ENCODE data around the gene TRIM54. TPM values are rescaled to one million over a fixed set of nuclear protein-coding genes. Genes with fewer than 3 reads are reported as not detected.

TRIM54 gene
- total RNA-seq, 4 donors from 2014 or later: 219 to 554 (median 427) TPM

DNA sequence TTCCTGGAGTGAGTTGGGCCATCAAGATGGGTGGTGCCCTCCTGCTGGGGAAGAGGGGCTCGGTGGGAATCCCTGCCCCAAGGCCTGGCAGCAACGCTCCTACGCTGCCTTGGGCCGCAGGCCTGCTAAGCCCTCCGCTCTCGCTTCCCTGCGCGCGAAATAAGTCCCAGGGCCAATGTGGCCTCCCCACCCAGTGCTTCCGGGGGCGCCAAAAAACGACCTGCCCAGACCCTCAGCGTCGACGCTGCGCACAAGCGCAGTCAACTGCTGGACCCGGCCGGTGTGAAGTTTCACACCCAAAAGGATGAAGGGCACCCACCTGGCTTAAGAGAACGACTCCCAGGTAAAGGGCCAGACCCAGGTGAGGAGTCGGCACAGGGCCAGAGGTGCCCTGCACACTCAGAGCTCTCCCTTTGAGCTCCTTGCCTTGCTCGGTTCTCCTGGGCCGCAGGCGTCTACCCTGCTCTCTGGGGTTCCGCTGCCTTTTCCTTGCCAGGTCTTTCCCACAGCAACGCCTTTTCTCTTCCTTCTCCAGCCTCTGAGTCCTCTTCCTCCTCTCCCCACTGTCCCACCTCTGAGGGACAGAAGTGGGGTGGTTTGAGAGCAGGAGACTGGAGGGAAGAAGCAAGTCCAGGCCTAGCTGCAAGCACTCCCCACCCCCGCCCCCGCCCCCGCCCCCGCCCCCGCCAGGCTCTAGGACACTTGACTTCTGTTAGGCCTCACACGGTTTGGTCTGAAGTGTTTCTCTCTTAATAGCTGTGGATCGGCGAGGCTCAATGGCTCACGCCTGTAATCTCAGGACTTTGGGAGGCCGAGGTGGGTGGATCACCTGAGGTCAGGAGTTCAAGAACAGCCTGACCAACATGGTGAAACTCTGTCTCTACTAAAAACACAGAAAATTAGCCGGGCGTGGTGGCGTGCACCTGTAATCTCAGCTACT is 6.7 kb upstream of the TRIM54 start, which contains the start of gene DNAJC5G:
DNAJC5G (plus strand) TSS at position 223 of the 940 bp plus-strand sequence. CDS start 1,296 bp downstream, outside the sequence.
- ATAC-seq: no peak
- in situ Hi-C loops (cut with MboI; ENCODE audit: low sequenced_read_pairs in 4 of 4): loop anchor here in 2 of 4 donors (10.0 to 25.0 kb wide), 2 partner anchors 171 to 313 kb away; partner anchors contain the start of gene MAPRE3 (in 2 of the 2)
- no peak within 1 kb of the TSS for H3K27ac ChIP-seq

DNA sequence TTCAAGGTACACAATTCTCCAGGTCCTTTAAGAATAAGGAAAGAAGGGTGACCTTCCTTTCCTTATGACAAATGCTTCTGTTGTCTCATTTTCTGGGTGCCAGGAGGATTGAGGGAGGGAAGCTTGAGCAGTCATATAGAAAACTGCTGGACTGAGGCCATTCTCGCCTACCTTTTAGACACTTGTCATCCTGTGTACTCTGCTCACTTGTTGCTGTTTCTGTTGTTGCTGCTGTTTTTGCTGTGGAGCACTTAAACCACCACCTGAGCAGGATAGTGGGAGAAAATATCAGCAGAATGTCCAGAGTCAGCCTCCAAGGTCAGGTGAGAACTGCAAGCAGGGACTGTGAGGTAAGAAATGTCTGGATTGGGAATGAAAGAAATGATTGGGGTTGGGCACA is 4.2 kb upstream of the TRIM54 start:
- H3K27me3 ChIP-seq: no peaks in the 10 kb centered on the region
- intact Hi-C loops (cut with DNase I; ENCODE audit: low total_unique reads): loop anchor here (5.0 kb wide), 1 partner anchor 316 kb away; no protein-coding TSS in a partner anchor
- no peaks in the 10 kb centered on the region for H3K9me3 ChIP-seq
- in situ Hi-C loops (cut with MboI; ENCODE audit: low sequenced_read_pairs in 4 of 4): loop anchor here in 2 of 4 donors (10.0 to 25.0 kb wide), 2 partner anchors 173 to 316 kb away; partner anchors contain the start of gene MAPRE3 (in 2 of the 2)
- TF ChIP-seq, protein P1, sequence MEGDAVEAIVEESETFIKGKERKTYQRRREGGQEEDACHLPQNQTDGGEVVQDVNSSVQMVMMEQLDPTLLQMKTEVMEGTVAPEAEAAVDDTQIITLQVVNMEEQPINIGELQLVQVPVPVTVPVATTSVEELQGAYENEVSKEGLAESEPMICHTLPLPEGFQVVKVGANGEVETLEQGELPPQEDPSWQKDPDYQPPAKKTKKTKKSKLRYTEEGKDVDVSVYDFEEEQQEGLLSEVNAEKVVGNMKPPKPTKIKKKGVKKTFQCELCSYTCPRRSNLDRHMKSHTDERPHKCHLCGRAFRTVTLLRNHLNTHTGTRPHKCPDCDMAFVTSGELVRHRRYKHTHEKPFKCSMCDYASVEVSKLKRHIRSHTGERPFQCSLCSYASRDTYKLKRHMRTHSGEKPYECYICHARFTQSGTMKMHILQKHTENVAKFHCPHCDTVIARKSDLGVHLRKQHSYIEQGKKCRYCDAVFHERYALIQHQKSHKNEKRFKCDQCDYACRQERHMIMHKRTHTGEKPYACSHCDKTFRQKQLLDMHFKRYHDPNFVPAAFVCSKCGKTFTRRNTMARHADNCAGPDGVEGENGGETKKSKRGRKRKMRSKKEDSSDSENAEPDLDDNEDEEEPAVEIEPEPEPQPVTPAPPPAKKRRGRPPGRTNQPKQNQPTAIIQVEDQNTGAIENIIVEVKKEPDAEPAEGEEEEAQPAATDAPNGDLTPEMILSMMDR (IDR thresholded peaks at IDR 0.05 in 4 of 5, conservative IDR thresholded peaks at IDR 0.05 in 1 of 5): no peak
- no peak for TF ChIP-seq POLR2A (IDR thresholded peaks at IDR 0.05)
- no peaks in the 10 kb centered on the region for H3K36me3 ChIP-seq
- peaks cover 18 to 21% of the 10 kb centered on the region in 2 donors for H3K4me1 ChIP-seq
- H3K4me3 ChIP-seq: no peak overlapping the region
- DNase-seq: no peak
- no peak overlapping the region for H3K27ac ChIP-seq
- ATAC-seq: no peak

More for the DNA sequence above, 6.7 kb upstream of the TRIM54 start, which contains the start of gene DNAJC5G:
- no peak for TF ChIP-seq POLR2A (IDR thresholded peaks at IDR 0.05)
- TF ChIP-seq, protein P1 (IDR thresholded peaks at IDR 0.05 in 4 of 5, conservative IDR thresholded peaks at IDR 0.05 in 1 of 5): no peak
- H3K36me3 ChIP-seq: no peaks in the 10 kb centered on the region
- no peak for DNase-seq
- H3K4me3 ChIP-seq: no peak within 1 kb of the TSS
- H3K4me1 ChIP-seq: peaks cover 5 to 7% of the 10 kb centered on the region in 2 donors
- H3K27me3 ChIP-seq: no peaks in the 10 kb centered on the region
- no peaks in the 10 kb centered on the region for H3K9me3 ChIP-seq
- intact Hi-C loops (cut with DNase I; ENCODE audit: low total_unique reads): loop anchor here (5.0 kb wide), 1 partner anchor 313 kb away; no protein-coding TSS in a partner anchor

DNA sequence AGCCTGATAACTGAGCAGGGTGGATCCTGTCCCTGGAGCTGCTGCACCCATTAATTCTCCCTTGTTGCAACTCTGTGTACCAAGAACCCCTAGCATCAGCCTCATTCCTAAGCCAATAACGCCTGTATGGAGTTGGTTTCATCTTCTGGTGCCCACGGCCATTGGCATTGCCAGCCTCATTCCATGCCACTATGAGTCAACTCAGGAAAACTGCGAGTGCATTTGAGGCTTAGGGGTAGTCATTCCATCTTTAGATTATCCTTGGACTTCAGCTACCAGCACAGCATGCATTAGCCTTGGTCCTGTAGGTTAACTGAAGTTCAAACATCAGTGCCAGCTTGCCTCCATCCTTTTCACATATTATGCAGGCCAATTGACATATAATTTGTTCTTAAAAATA is 1.4 kb upstream of the TRIM54 start:
- H3K27ac ChIP-seq: peak overlapping the region; percentile 88 to 99 (median 98)
- H3K4me3 ChIP-seq: peak overlapping the region in 3 of 4 donors; percentile 21 to 72 (median 26)
- TF ChIP-seq POLR2A (IDR thresholded peaks at IDR 0.05): no peak
- TF ChIP-seq, protein P1 (IDR thresholded peaks at IDR 0.05 in 4 of 5, conservative IDR thresholded peaks at IDR 0.05 in 1 of 5): no peak
- intact Hi-C loops (cut with DNase I; ENCODE audit: low total_unique reads) (loop anchor here (1.0 to 5.0 kb wide), 6 partner anchors 16 to 309 kb away; partner anchors contain the start of genes ABHD1, ATRAID, MAPRE3 and SLC5A6), in situ Hi-C loops (cut with MboI; ENCODE audit: low sequenced_read_pairs in 4 of 4) (loop anchor here in 3 of 4 donors (10.0 to 25.0 kb wide), 3 partner anchors 186 to 319 kb away; partner anchors contain the start of gene MAPRE3 (in 2 of the 3))
- H3K36me3 ChIP-seq: no peaks in the 10 kb centered on the region
- H3K4me1 ChIP-seq: peaks cover 18 to 21% of the 10 kb centered on the region in 2 donors
- peak; percentile 9 to 10 for ATAC-seq
- H3K9me3 ChIP-seq: no peaks in the 10 kb centered on the region
- peak in 1 of 2 donors; percentile 48 for DNase-seq
- no peaks in the 10 kb centered on the region for H3K27me3 ChIP-seq

DNA sequence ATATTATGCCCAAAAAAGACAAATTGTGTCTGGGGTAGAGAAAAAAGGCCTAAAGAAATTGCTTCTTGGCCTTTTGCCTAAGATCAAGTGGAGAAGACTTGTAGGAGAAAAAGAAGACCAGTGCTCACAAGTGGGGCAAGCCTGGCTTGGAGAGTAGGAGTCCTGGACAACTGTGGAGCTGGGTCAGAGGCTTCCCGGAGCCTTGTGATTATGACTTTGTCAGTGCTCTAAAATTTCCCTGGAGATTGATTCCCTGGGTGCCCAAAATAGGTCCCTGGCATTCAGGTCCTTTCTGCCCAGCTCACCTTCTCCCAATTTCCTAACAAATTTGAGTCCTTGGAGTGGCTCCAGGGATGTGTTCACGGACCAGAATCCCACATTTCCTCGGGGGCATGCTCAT is 787 bp upstream of the TRIM54 start:
- ATAC-seq: peak; percentile 66 to 72
- intact Hi-C loops (cut with DNase I; ENCODE audit: low total_unique reads): loop anchor here (5.0 kb wide), 3 partner anchors 69 to 309 kb away; partner anchors contain the start of genes ABHD1, ATRAID, MAPRE3 and SLC5A6
- in situ Hi-C loops (cut with MboI; ENCODE audit: low sequenced_read_pairs in 4 of 4): loop anchor here in 3 of 4 donors (10.0 to 25.0 kb wide), 3 partner anchors 187 to 319 kb away; partner anchors contain the start of gene MAPRE3 (in 2 of the 3)
- Histone ChIP-seq H3K36me3 (no peaks in the 10 kb centered on the region), H3K4me1 (peaks cover 24 to 26% of the 10 kb centered on the region in 2 donors), H3K27ac (peak overlapping the region; percentile 88 to 99 (median 98)), H3K4me3 (peak overlapping the region; percentile 21 to 84 (median 49)), H3K9me3 (no peaks in the 10 kb centered on the region), H3K27me3 (no peaks in the 10 kb centered on the region)
- peak in 1 of 2 donors; percentile 49 for TF ChIP-seq POLR2A (IDR thresholded peaks at IDR 0.05)
- TF ChIP-seq, protein P1 (IDR thresholded peaks at IDR 0.05 in 4 of 5, conservative IDR thresholded peaks at IDR 0.05 in 1 of 5): no peak
- peak; percentile 84 to 92 for DNase-seq
